Fibroblast of mammary gland (primary cell): ENCODE results near the gene ARVCF.

Experiments
- DNase-seq: peaks from one replicate; pipeline ENCODE4 v3.0.0-alpha.2; 2010; ENCODE audit warnings: low read depth
- H3K4me3 ChIP-seq: 2 replicates; pipeline ENCODE4 v1.5.1; 2011; ENCODE audit warnings: low read depth, mild to moderate bottlenecking, low read length, moderate library complexity; ENCODE audit not compliant: control insufficient read depth
- TF ChIP-seq, protein P1 (sequence below): conservative IDR thresholded peaks from 2 replicates; pipeline ENCODE4 v1.5.1; 2011; ENCODE audit warnings: low read depth, low read length, inconsistent platforms; ENCODE audit not compliant: control insufficient read depth, insufficient read depth

ARVCF gene

DNA sequence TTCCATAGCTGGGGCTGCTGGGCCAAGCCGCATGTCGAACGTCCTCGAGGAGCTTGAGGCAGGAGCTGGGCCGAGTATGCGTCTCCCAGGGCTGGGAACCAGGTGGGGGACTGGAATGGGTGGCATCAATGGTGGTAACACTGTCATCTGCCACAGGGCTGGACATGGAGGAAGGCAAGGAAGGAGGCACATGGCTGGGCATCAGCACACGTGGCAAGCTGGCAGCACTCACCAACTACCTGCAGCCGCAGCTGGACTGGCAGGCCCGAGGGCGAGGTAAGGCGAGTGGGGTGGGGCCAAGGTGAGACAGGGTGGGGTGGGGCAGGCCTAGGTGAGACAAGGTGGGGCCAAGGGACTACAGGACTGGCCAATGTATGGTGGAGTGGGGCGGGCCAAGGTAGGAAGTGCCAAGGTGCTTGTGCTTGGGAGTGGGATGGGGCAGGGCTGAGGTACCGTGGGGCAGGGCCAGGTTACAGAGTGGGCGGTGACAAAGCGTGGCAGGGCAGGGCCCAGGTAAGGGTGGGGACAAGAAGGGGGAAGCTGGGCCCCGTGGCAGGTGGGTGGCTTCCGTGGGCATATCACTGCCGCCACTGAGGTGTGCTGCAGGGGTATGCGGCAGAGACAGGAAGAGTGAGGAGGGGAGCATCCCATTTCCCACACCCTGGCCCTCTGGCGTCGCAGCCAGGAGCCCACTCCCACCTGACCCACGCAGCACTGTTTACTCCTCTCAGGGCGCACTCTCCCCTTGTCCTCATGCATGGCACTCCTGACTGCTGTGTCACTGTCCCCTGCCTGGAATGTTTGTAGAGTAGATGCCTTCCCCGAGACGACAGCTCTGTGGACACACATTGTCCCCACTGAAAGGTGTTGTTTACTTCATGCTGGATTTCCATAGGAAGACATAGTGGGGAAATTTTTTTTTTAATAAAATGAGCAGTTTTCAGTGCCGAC is 36.0 kb upstream of the ARVCF start:
- TF ChIP-seq, protein P1, sequence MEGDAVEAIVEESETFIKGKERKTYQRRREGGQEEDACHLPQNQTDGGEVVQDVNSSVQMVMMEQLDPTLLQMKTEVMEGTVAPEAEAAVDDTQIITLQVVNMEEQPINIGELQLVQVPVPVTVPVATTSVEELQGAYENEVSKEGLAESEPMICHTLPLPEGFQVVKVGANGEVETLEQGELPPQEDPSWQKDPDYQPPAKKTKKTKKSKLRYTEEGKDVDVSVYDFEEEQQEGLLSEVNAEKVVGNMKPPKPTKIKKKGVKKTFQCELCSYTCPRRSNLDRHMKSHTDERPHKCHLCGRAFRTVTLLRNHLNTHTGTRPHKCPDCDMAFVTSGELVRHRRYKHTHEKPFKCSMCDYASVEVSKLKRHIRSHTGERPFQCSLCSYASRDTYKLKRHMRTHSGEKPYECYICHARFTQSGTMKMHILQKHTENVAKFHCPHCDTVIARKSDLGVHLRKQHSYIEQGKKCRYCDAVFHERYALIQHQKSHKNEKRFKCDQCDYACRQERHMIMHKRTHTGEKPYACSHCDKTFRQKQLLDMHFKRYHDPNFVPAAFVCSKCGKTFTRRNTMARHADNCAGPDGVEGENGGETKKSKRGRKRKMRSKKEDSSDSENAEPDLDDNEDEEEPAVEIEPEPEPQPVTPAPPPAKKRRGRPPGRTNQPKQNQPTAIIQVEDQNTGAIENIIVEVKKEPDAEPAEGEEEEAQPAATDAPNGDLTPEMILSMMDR = no peak
- H3K4me3 ChIP-seq = no peak overlapping the region
- DNase-seq = no peak

DNA sequence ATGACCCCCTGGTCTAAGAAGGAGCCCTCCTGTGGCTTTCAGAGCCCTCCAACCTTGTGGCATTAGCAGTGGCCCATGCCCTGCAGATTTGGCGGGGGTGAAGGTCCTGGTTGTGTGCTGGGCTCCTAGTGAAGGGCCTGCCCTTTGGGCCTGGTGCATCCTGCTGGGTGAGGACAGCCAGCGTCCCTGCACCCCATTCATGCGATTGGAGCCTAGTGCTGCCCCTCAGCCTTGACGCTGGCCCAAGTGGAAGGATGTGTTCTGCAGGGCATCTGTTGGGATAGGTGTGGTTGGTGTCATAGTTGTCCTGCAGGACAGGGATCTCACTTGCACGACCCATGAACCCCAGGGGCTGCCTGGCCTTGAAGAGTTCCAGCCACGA is 35.3 kb upstream of the ARVCF start:
- TF ChIP-seq, protein P1 = no peak
- no peak for DNase-seq
- no peak overlapping the region for H3K4me3 ChIP-seq

GRCh38 chr22:20046730-20047129 is 30.1 kb upstream of the ARVCF start:
- H3K4me3 ChIP-seq = no peak overlapping the region
- TF ChIP-seq, protein P1 = no peak
- no peak for DNase-seq

DNA sequence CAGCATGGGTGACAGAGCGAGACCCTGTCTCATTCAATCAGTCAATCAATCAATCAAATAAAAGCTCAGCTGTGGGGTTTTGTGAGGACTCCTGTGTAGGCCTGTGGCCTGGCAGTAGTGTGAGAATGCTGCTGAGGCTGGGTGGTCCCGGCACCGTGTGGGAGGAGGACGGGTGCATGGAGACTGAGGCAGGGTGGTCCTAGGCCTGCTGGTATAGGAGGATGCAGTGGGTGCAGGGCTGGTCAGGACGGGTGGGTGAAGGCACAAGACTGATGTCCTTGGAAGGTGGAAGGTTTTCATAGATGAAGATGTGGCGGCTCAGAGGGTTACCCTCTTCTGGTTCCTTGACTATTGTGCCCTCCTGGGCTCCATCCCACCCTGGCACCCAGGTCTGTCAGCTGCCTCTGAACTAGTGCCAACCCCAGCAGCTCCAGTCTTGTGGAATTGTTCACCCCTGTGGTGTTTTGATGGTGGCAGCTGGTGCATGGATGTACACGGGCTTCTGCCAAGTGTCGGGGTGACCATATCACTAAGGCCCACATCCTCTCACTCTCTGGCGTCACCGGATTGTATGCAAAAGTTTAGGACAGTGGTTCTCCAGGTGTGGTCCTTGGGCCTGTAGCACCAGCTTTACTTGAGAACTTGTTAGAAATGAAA is 28.0 kb upstream of the ARVCF start:
- TF ChIP-seq, protein P1 = no peak
- H3K4me3 ChIP-seq = no peak overlapping the region
- no peak for DNase-seq

DNA sequence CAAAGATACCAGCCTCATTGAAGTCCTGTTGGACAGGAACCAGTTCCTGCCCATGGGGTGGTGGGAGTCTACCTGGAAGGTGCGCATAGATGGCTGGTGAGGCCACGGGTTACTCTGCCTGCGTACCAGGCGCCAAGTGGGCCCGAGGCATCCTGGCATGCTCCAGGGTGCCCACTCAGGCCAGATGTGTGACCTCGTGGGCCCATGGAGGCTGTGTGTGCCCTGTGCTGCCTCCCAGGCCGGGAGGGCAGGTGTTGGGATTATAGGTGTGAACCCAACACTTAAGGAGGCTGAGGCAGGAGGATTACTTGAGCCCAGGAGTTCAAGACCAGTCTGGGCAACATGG is 27.3 kb upstream of the ARVCF start:
- TF ChIP-seq, protein P1 = no peak
- H3K4me3 ChIP-seq = no peak overlapping the region

GRCh38 chr22:20043057-20043996 is 26.7 kb upstream of the ARVCF start:
- no peak for DNase-seq
- H3K4me3 ChIP-seq = no peak overlapping the region
- TF ChIP-seq, protein P1 = no peak

More for the DNA sequence above, 27.3 kb upstream of the ARVCF start:
- no peak for DNase-seq
